Neutrophil (primary cell): Measurements from ENCODE around the gene GAREM1.
"Not testable (repeated sequence)": the region's sequence is repeated elsewhere in the genome, so short reads cannot be mapped to it uniquely, and the experiment has no call there.

ENCODE experiments used
- H3K27ac ChIP-seq: fragments of 200-600 bp; sonication (generic); 2 replicates; pipeline ENCODE4 v1.5.1; 2016; ENCODE audit warnings: mild to moderate bottlenecking, moderate library complexity
- H3K27me3 ChIP-seq: fragments of 200-600 bp; sonication (generic); 2 replicates; pipeline ENCODE4 v1.6.0; 2016; ENCODE audit warnings: mild to moderate bottlenecking
- H3K36me3 ChIP-seq: fragments of 200-600 bp; sonication (generic); 2 replicates; pipeline ENCODE4 v1.5.1; 2017
- H3K4me1 ChIP-seq, 2 experiments: fragments of 200-600 bp in 1 of 2; sonication (generic) in 1 of 2; 1 replicate in 1 of 2; 2 replicates in 1 of 2; pipeline versions ENCODE4 v1.5.1 to v1.6.1; 2013 to 2016; ENCODE audit warnings: low read depth in 1 of 2, low read length in 1 of 2, mild to moderate bottlenecking in 1 of 2, moderate library complexity in 1 of 2; ENCODE audit not compliant: control insufficient read depth in 1 of 2, insufficient read depth in 1 of 2
- H3K4me3 ChIP-seq, 2 experiments: fragments of 200-600 bp in 1 of 2; sonication (generic) in 1 of 2; 1 replicate in 1 of 2; 2 replicates in 1 of 2; pipeline ENCODE4 v1.5.1; 2013 to 2016; ENCODE audit warnings: low read depth in 1 of 2, low read length in 1 of 2, mild to moderate bottlenecking in 1 of 2, moderate library complexity in 1 of 2
- H3K9me3 ChIP-seq: fragments of 200-600 bp; sonication (generic); 2 replicates; pipeline ENCODE4 v1.5.1; 2016
- CTCF ChIP-seq: fragments of 200-600 bp; sonication (generic); IDR thresholded peaks from 2 replicates; pipeline ENCODE4 v1.5.1; 2016; ENCODE audit warnings: antibody characterized with exemption

The GAREM1 gene

GRCh38 chr18:32293107-32293506 lies 177.6 kb downstream of the GAREM1 start:
- no peak overlapping the region for H3K4me3 ChIP-seq
- no peaks in the 10 kb centered on the region for H3K36me3 ChIP-seq
- peaks cover 12% of the 10 kb centered on the region for H3K27me3 ChIP-seq
- no peak overlapping the region for H3K27ac ChIP-seq
- TF ChIP-seq CTCF, result no peak
- no peaks in the 10 kb centered on the region for H3K9me3 ChIP-seq
- no peaks in the 10 kb centered on the region for H3K4me1 ChIP-seq

- H3K27me3 ChIP-seq, H3K4me3 ChIP-seq, H3K9me3 ChIP-seq, H3K27ac ChIP-seq, H3K36me3 ChIP-seq, H3K4me1 ChIP-seq: not testable (repeated sequence)
Observed at GRCh38 chr18:32291623-32292022, 179.1 kb downstream of the GAREM1 start.

GRCh38 chr18:32290810-32291209 lies 179.9 kb downstream of the GAREM1 start:
- no peak overlapping the region for H3K27ac ChIP-seq
- no peak overlapping the region for H3K4me3 ChIP-seq
- H3K9me3 ChIP-seq, result no peaks in the 10 kb centered on the region
- no peaks in the 10 kb centered on the region for H3K27me3 ChIP-seq
- H3K36me3 ChIP-seq, result no peaks in the 10 kb centered on the region
- TF ChIP-seq CTCF, result no peak
- no peaks in the 10 kb centered on the region for H3K4me1 ChIP-seq

- no peaks in the 10 kb centered on the region for H3K36me3 ChIP-seq
Observed at GRCh38 chr18:32289483-32290075, 181.1 kb downstream of the GAREM1 start.

GRCh38 chr18:32287873-32288272 lies 182.8 kb downstream of the GAREM1 start:
- H3K36me3 ChIP-seq, result no peaks in the 10 kb centered on the region
- no peak for TF ChIP-seq CTCF
- H3K4me3 ChIP-seq, result no peak overlapping the region
- no peaks in the 10 kb centered on the region for H3K4me1 ChIP-seq
- no peak overlapping the region for H3K27ac ChIP-seq
- H3K9me3 ChIP-seq, result no peaks in the 10 kb centered on the region
- H3K27me3 ChIP-seq, result no peaks in the 10 kb centered on the region

More at GRCh38 chr18:32289483-32290075, 181.1 kb downstream of the GAREM1 start:
- H3K4me3 ChIP-seq, result no peak overlapping the region
- no peak overlapping the region for H3K27ac ChIP-seq
- no peaks in the 10 kb centered on the region for H3K27me3 ChIP-seq
- no peaks in the 10 kb centered on the region for H3K9me3 ChIP-seq
- H3K4me1 ChIP-seq, result no peaks in the 10 kb centered on the region
- no peak for TF ChIP-seq CTCF

- H3K9me3 ChIP-seq, result no peaks in the 10 kb centered on the region
- H3K27ac ChIP-seq, result no peak overlapping the region
- no peaks in the 10 kb centered on the region for H3K36me3 ChIP-seq
- TF ChIP-seq CTCF, result no peak
- no peaks in the 10 kb centered on the region for H3K27me3 ChIP-seq
- H3K4me1 ChIP-seq, result no peaks in the 10 kb centered on the region
- H3K4me3 ChIP-seq, result no peak overlapping the region
Observed at GRCh38 chr18:32287249-32287648, 183.4 kb downstream of the GAREM1 start.
